ENCODE data around the gene BTNL9. TPM values are rescaled to one million over a fixed set of nuclear protein-coding genes. Genes with fewer than 3 reads are reported as not detected.

The BTNL9 gene
- total and polyA plus RNA-seq, 9 of the 15 experiments (the other 6 are each of a cell fraction or from before 2014, with no cell fraction given): 3.7 to 86.7 (median 29.4) TPM

GRCh38 chr5:181039471-181039870, 595 bp upstream of the BTNL9 start (continued):
- TF ChIP-seq, protein P1, sequence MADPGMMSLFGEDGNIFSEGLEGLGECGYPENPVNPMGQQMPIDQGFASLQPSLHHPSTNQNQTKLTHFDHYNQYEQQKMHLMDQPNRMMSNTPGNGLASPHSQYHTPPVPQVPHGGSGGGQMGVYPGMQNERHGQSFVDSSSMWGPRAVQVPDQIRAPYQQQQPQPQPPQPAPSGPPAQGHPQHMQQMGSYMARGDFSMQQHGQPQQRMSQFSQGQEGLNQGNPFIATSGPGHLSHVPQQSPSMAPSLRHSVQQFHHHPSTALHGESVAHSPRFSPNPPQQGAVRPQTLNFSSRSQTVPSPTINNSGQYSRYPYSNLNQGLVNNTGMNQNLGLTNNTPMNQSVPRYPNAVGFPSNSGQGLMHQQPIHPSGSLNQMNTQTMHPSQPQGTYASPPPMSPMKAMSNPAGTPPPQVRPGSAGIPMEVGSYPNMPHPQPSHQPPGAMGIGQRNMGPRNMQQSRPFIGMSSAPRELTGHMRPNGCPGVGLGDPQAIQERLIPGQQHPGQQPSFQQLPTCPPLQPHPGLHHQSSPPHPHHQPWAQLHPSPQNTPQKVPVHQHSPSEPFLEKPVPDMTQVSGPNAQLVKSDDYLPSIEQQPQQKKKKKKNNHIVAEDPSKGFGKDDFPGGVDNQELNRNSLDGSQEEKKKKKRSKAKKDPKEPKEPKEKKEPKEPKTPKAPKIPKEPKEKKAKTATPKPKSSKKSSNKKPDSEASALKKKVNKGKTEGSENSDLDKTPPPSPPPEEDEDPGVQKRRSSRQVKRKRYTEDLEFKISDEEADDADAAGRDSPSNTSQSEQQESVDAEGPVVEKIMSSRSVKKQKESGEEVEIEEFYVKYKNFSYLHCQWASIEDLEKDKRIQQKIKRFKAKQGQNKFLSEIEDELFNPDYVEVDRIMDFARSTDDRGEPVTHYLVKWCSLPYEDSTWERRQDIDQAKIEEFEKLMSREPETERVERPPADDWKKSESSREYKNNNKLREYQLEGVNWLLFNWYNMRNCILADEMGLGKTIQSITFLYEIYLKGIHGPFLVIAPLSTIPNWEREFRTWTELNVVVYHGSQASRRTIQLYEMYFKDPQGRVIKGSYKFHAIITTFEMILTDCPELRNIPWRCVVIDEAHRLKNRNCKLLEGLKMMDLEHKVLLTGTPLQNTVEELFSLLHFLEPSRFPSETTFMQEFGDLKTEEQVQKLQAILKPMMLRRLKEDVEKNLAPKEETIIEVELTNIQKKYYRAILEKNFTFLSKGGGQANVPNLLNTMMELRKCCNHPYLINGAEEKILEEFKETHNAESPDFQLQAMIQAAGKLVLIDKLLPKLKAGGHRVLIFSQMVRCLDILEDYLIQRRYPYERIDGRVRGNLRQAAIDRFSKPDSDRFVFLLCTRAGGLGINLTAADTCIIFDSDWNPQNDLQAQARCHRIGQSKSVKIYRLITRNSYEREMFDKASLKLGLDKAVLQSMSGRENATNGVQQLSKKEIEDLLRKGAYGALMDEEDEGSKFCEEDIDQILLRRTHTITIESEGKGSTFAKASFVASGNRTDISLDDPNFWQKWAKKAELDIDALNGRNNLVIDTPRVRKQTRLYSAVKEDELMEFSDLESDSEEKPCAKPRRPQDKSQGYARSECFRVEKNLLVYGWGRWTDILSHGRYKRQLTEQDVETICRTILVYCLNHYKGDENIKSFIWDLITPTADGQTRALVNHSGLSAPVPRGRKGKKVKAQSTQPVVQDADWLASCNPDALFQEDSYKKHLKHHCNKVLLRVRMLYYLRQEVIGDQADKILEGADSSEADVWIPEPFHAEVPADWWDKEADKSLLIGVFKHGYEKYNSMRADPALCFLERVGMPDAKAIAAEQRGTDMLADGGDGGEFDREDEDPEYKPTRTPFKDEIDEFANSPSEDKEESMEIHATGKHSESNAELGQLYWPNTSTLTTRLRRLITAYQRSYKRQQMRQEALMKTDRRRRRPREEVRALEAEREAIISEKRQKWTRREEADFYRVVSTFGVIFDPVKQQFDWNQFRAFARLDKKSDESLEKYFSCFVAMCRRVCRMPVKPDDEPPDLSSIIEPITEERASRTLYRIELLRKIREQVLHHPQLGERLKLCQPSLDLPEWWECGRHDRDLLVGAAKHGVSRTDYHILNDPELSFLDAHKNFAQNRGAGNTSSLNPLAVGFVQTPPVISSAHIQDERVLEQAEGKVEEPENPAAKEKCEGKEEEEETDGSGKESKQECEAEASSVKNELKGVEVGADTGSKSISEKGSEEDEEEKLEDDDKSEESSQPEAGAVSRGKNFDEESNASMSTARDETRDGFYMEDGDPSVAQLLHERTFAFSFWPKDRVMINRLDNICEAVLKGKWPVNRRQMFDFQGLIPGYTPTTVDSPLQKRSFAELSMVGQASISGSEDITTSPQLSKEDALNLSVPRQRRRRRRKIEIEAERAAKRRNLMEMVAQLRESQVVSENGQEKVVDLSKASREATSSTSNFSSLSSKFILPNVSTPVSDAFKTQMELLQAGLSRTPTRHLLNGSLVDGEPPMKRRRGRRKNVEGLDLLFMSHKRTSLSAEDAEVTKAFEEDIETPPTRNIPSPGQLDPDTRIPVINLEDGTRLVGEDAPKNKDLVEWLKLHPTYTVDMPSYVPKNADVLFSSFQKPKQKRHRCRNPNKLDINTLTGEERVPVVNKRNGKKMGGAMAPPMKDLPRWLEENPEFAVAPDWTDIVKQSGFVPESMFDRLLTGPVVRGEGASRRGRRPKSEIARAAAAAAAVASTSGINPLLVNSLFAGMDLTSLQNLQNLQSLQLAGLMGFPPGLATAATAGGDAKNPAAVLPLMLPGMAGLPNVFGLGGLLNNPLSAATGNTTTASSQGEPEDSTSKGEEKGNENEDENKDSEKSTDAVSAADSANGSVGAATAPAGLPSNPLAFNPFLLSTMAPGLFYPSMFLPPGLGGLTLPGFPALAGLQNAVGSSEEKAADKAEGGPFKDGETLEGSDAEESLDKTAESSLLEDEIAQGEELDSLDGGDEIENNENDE (IDR thresholded peaks at IDR 0.05; ENCODE audit: low read depth, low read length): no peak
- TF ChIP-seq TRIM24 (IDR thresholded peaks at IDR 0.05): no peak
- TF ChIP-seq ZNF764 (CRISPR knock-in tag; IDR thresholded peaks at IDR 0.05; ENCODE audit: low read depth): no peak
- TF ChIP-seq NCOA4 (IDR thresholded peaks at IDR 0.05; ENCODE audit: partially characterized antibody): no peak
- no peak for TF ChIP-seq ILF3 (IDR thresholded peaks at IDR 0.05; ENCODE audit: borderline replicate concordance)
- no peak for TF ChIP-seq MEIS2 (IDR thresholded peaks at IDR 0.05; ENCODE audit: partially characterized antibody)
- no peak for TF ChIP-seq SIRT6 (IDR thresholded peaks at IDR 0.05; ENCODE audit: low read depth, low read length)
